GM19463 (cell line): ENCODE data around the gene IGF2.

ENCODE experiments used
- ATAC-seq: cut with Tn5 transposase; IDR thresholded peaks from one replicate; pipeline ENCODE4 v1.9.1; 2021; ENCODE audit warnings: mild to moderate bottlenecking, moderate library complexity; ENCODE audit not compliant: unreplicated experiment

The IGF2 gene

GRCh38 chr11:2137202-2138067, 1.8 kb downstream of the IGF2 start:
- no peak for ATAC-seq

GRCh38 chr11:2136952-2137201, 2.3 kb downstream of the IGF2 start:
- no peak for ATAC-seq

DNA sequence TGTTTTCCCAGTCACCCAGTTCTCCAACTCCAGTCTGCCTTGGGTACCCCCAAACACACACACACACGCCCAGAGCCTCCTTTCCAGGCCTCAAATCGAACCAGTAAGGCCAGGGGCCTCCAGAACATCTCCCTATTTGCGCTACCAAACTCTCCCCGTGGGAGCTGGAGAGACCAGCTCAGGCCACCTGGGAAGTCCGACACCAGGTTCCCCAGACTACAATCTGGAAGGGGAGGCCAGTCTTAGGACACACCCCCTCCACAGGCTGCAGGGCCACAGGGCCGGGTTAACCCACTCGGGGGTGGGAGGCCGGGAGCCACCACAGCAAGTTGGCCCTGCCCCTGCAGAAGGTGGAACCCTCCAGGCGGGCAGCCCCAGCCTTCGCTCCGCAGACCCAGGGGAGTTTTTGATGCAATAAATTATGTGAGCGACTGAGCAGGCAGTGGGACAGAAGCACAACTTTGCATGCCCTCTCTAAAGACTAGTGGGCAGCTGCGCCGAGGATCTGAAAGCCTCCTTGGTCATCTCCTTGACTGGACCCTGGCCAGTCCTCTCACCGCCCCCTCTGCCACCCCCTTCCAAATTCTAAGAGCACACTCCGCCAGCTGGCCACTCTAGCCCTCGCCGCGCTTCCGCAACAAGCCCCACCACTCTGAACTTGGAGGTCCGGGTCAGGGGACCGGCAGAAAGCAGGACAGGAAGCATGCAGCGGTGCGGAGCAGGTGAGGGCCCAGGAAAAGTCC, 2.8 kb downstream of the IGF2 start:
- no peak for ATAC-seq

GRCh38 chr11:2135648-2136201, 3.5 kb downstream of the IGF2 start:
- no peak for ATAC-seq

DNA sequence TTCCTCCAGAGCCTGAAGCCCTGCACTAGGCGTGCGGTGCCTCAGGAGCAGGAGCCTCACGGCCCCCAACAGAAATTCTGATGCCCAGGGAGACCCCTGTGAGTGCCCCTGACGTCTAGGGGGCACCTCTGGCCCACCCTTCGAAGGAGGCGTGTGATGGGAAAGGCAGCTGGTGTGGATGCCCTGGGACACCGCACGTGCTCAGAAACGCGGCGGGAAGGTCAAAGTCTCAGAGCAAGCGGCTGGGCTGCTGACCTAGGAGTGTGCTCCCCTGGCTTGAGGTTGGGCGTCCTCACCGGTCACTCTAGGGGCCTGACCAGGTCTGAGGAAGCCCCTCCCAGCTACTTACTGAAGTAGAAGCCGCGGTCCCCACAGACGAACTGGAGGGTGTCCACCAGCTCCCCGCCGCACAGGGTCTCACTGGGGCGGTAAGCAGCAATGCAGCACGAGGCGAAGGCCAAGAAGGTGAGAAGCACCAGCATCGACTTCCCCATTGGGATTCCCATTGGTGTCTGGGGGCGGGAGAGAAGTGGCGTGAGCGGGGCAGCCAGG, 4.1 kb downstream of the IGF2 start:
- ATAC-seq = no peak

GRCh38 chr11:2134022-2135010, 4.9 kb downstream of the IGF2 start:
- ATAC-seq = no peak

- no peak for ATAC-seq
Measured at GRCh38 chr11:2133241-2134021, 5.8 kb downstream of the IGF2 start.

DNA sequence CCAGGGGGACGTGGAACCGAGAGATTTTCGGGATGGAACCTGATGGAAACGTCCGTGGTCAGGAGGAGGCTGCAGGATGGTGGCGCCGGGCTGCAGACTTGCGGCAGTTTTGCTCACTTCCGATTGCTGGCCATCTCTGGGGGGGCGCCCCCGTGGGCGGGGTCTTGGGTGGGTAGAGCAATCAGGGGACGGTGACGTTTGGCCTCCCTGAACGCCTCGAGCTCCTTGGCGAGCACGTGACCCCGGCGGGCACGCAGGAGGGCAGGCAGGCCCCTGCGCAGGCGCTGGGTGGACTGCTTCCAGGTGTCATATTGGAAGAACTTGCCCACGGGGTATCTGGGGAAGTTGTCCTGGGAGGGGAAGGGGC, 6.3 kb downstream of the IGF2 start:
- ATAC-seq = no peak

DNA sequence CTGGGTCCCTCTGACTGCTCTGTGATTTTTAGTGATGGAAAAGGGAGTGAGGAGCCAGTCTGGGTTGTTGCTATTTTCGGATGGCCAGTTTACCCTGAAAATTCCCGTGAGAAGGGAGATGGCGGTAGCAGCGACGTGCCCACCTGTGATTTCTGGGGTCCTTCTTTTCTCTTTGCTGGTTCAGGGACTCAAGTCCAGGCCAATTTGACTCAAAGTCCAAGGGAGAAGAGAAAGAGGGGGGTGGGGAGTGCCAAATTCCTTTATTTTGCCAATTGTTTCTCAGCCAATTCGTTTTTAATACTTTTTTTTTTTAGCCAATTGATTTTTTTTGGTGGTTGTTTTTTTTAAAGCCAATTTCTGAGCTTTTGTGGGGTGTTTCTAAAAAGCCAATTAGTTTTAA, 6.9 kb downstream of the IGF2 start:
- no peak for ATAC-seq

DNA sequence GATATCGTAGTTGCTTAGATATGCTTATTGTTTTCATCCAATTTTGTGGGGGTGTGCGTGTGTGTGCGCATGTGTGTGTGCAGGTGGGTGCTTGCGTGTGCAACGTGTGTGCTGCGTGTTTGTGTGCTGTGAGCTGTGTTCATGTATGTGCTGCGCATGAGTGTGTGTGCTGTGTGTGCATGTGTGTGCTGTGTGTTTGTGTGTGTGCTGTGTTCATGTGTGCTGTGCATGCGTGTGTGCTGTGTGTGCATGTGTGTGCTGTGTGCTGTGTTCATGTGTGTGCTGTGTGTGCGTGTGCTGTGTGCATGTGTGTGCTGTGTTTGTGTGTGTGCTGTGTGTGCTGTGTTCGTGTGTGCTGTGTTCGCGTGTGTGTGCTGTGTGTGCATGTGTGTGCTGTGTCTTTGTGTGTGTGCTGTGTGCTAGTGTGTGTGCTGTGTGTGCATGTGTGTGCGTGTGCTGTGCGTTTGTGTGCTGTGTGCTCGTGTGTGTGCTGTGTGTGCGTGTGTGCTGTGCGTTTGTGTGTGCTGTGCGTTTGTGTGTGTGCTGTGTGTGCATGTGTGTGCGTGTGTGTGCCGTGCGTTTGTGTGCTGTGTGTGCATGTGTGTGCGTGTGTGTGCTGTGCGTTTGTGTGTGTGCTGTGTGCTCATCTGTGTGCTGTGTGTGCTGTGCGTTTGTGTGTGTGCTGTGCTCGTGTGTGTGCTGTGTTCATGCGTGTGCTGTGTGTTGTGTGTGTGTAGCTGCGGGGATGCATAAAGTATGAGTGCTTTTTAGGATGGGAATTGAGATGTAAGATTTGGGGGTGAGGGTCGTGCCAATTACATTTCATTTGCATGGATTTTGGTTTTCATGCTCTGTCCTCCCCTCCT, 7.6 kb downstream of the IGF2 start:
- no peak for ATAC-seq

- ATAC-seq = no peak
Measured at GRCh38 chr11:2130881-2131352, 8.3 kb downstream of the IGF2 start.

DNA sequence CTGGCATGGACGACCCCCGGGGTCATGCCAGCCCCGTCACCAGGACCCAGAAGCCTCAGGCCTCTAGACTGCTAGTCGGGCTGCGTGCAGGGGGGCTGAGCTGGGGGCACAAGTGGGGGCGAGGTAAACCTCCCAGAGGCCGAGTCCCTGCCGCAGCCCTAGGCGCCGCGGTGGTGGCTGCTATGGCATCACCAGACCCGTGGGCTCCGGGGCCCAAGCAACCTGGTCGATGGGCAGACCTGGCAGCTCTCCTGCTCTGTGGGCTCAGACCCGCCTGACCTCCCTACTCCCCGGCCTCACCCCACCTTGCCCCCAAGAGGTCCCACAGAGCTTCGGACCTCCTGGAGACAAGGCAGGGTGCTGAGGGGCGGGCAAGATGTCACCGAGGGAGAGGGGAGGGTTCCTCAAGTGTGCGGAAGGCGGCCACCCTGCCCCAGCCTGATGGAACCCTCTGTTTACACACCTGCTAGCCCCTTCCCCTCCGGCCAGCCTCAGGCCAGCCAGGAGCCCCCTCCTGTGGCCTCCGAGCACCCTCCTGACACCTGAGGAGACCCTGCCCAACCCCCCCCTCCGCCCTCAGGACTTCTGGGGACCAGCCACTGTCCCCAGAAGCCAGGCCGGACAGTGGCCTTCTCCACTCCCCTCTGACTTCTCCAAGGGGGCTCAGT, 9.4 kb downstream of the IGF2 start:
- ATAC-seq = no peak

DNA sequence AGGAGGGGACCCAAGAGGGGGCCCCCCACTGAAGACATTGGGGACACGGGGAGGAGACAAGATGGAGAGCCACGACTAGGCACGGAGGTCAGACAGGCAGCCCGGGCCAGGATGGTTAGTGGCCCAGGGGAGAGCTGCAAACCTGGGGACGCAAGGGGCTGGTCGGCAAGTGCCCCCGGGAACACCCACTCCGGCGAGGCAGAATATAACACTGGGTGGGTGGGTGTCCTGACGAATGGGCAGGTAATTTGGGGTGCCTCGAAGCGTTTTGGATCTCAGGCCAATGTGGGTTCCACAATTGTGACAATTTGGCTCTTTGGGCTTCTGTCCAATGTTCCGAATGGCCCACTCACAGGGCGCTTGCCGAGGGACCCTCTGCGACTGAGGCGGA, 9.9 kb downstream of the IGF2 start:
- ATAC-seq = no peak

- ATAC-seq = no peak
Measured at GRCh38 chr11:2128511-2129307, 10.5 kb downstream of the IGF2 start.

- no peak for ATAC-seq
Measured at GRCh38 chr11:2128130-2128510, 11.1 kb downstream of the IGF2 start.

- no peak for ATAC-seq
Measured at GRCh38 chr11:2127482-2128129, 11.6 kb downstream of the IGF2 start.

DNA sequence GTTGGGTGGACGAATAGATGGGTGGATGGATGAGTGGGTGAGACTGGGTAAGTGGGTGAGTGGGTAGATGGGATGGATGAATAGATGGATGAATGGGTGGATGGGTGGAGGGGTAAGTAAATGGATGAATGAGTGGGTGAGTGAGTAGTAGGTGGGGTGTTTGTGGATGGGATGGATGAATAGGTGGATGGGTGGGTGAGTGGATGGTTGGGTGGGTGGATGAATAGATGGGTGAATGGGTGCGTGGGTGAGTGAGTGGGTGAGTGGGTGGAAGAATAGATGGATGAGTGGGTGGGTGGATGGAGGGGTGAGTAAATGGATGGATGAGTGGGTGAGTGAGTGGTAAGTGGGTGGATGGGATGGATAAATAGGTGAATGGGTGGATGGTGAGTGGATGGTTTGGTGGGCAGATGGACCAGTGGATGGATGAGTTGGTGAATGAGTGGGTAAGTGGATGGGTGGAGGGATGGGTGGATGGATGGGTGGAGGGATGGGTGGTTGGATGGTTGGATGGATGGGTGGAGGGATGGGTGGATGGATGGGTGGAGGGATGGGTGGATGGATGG, 12.6 kb downstream of the IGF2 start:
- no peak for ATAC-seq
